Liver (tissue), 9 donors: ENCODE measurements around the gene SLC16A11. TPM values are rescaled to one million over a fixed set of nuclear protein-coding genes. Genes with fewer than 3 reads are reported as not detected.

Experiments used
- DNase-seq: peaks from one replicate; pipeline ENCODE4 v3.0.0-alpha.2; 2017; ENCODE audit warnings: low spot score
- H3K27ac ChIP-seq, 2 donors: one replicate each; pipeline ENCODE4 v1.7.0; 2013; ENCODE audit warnings: inconsistent platforms in 2 of 2, low read length in 2 of 2, control low read depth in 1 of 2, low read depth in 1 of 2, mild to moderate bottlenecking in 1 of 2
- H3K27me3 ChIP-seq, 4 donors: one replicate each; pipeline versions ENCODE4 v1.6.1 to v1.7.0; 2013; ENCODE audit warnings: low read length in 3 of 4, inconsistent platforms in 1 of 4, mild to moderate bottlenecking in 1 of 4, moderate library complexity in 1 of 4; ENCODE audit not compliant: control insufficient read depth in 4 of 4, insufficient read depth in 4 of 4
- H3K36me3 ChIP-seq, 4 donors: one replicate each; pipeline versions ENCODE4 v1.6.1 to v1.7.0; 2013; ENCODE audit warnings: low read length in 3 of 4, mild to moderate bottlenecking in 3 of 4, low read depth in 1 of 4, moderate library complexity in 1 of 4; ENCODE audit not compliant: control insufficient read depth in 4 of 4, insufficient read depth in 3 of 4
- H3K4me1 ChIP-seq, 4 donors: one replicate each; pipeline versions ENCODE4 v1.6.1 to v1.7.0; 2013; ENCODE audit warnings: low read length in 3 of 4, mild to moderate bottlenecking in 3 of 4, moderate library complexity in 1 of 4; ENCODE audit not compliant: control insufficient read depth in 4 of 4, insufficient read depth in 4 of 4
- H3K4me3 ChIP-seq, 3 donors: one replicate each; pipeline versions ENCODE4 v1.6.1 to v1.7.0; 2013; ENCODE audit warnings: low read length in 3 of 3, control low read depth in 1 of 3, low read depth in 1 of 3, mild to moderate bottlenecking in 1 of 3
- H3K9ac ChIP-seq, 2 donors: one replicate each; pipeline ENCODE4 v1.7.0; 2013; ENCODE audit warnings: low read length in 2 of 2, mild to moderate bottlenecking in 2 of 2, moderate library complexity in 2 of 2, control low read depth in 1 of 2, low read depth in 1 of 2
- H3K9me3 ChIP-seq, 4 donors: one replicate each; pipeline versions ENCODE4 v1.6.1 to v1.7.0; 2013; ENCODE audit warnings: low read length in 3 of 4; ENCODE audit not compliant: control insufficient read depth in 4 of 4
- EGR1 ChIP-seq, 2 donors: IDR thresholded peaks; 2 replicates each; pipeline ENCODE4 v1.6.1; 2016 to 2018; ENCODE audit warnings: antibody characterized with exemption in 2 of 2, low read depth in 2 of 2
- FOXA1 ChIP-seq: IDR thresholded peaks from 2 replicates; pipeline ENCODE4 v1.6.1; 2016; ENCODE audit warnings: antibody characterized with exemption
- FOXA2 ChIP-seq: IDR thresholded peaks from 2 replicates; pipeline ENCODE4 v1.6.1; 2016; ENCODE audit warnings: antibody characterized with exemption
- GABPA ChIP-seq, 2 donors: IDR thresholded peaks in 1 of 2; conservative IDR thresholded peaks in 1 of 2; 2 replicates each; pipeline ENCODE4 v1.6.1; 2016; ENCODE audit warnings: antibody characterized with exemption in 2 of 2, mild to moderate bottlenecking in 1 of 2, moderate library complexity in 1 of 2
- NR2F2 ChIP-seq: IDR thresholded peaks from 2 replicates; pipeline ENCODE4 v1.6.1; 2016; ENCODE audit warnings: antibody characterized with exemption
- RAD21 ChIP-seq, 2 donors: IDR thresholded peaks; 2 replicates each; pipeline ENCODE4 v1.6.1; 2016; ENCODE audit warnings: antibody characterized with exemption in 2 of 2, mild to moderate bottlenecking in 2 of 2
- RXRA ChIP-seq, 2 donors: IDR thresholded peaks; 2 replicates each; pipeline ENCODE4 v1.6.1; 2017 to 2018; ENCODE audit warnings: antibody characterized with exemption in 2 of 2, mild to moderate bottlenecking in 1 of 2
- SP1 ChIP-seq: IDR thresholded peaks from 2 replicates; pipeline ENCODE4 v1.6.1; 2018; ENCODE audit warnings: antibody characterized with exemption, mild to moderate bottlenecking
- TAF1 ChIP-seq: conservative IDR thresholded peaks from 2 replicates; pipeline ENCODE4 v1.6.1; 2016; ENCODE audit warnings: antibody characterized with exemption, mild to moderate bottlenecking
- YY1 ChIP-seq: IDR thresholded peaks from 2 replicates; pipeline ENCODE4 v1.6.1; 2016; ENCODE audit warnings: antibody characterized with exemption, mild to moderate bottlenecking
- WGBS: extraction: QIAGEN DNeasy Blood & Tissue Kit; methylation state at CpG from one replicate; pipeline ENCODE4 v1.1.7; 2013; 5-methylcytosine and 5-hydroxymethylcytosine counted together
- polyA plus RNA-seq, 2 donors: library from polyadenylated mRNA; stranded (reverse) in 1 of 2; unstranded in 1 of 2; fragments of 200-250 nt in 1 of 2; fragments of >200 nt in 1 of 2; fragmentation: Nextera tagmentation in 1 of 2; extraction: Ambion mirVana in 1 of 2; gene quantifications; one replicate each; pipeline versions ENCODE4 v1.2.1 to v1.2.3, GENCODE V29; 2013 to 2015
- total RNA-seq, 2 donors: library from RNA; depleted of rRNA; stranded (reverse); fragments of >200 nt; gene quantifications; one replicate each; pipeline ENCODE4 v1.2.3, GENCODE V29; 2014
- TF ChIP-seq, protein P1 (sequence below): fragments of 150-350 bp; IDR thresholded peaks from 2 replicates; pipeline ENCODE4 v1.5.1; 2017; ENCODE audit warnings: improper control_type of control experiment, low read depth, low read length; ENCODE audit not compliant: missing input control
- TF ChIP-seq, protein P2 (sequence below): IDR thresholded peaks from 2 replicates; pipeline ENCODE4 v1.6.1; 2016; ENCODE audit warnings: antibody characterized with exemption, mild to moderate bottlenecking
- TF ChIP-seq, protein P3 (sequence below): IDR thresholded peaks from 2 replicates; pipeline ENCODE4 v1.6.1; 2016; ENCODE audit warnings: antibody characterized with exemption
- TF ChIP-seq, protein P4 (sequence below): IDR thresholded peaks from 2 replicates; pipeline ENCODE4 v1.6.1; 2016; ENCODE audit warnings: antibody characterized with exemption
- TF ChIP-seq, protein P5 (sequence below): IDR thresholded peaks from 2 replicates; pipeline ENCODE4 v1.6.1; 2016; ENCODE audit warnings: antibody characterized with exemption
- donor health status: healthy.
- donor health status: healthy.
- donor health status: healthy.
- donor health status: healthy.
- donor health status: healthy.

The SLC16A11 gene
- total and polyA plus RNA-seq, 4 donors = 1.7 to 8.2 (median 3.1) TPM

DNA sequence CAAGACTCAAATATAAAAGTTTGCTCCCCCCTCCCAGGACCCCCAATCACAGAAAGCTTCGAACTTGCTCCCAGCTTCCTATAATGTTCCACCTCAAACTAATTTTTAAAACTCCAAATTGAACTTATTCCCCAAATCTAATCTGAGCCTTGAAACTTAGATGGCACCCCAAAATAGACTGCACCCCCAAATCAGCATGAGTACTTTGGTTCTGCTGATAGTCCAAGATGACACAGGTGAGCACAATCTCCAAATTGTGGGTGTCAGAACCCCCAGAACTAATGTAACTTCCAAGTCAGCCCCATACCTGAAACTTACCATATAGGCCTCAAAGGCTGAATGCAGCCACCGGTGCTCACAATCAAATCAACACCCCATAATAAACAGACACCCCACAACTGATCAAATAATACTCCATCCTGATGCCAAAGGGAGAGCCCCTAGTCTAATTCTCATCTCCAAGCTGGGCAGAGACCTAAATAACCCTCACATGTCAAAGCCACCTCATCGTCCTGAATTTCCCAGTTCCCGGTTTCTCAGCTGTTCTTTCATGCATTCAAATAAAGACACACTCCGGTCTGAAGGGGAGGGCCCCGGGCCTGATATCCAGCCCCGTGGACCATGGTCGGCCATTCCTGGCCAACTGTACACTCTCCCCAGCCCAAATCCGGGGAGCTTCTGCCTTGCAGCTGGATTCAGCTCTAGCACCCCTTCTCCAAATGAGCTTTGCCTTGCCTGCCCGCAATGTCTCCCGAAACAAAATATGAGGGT, 22.8 kb downstream of the SLC16A11 start:
- H3K27ac ChIP-seq = peak overlapping the region; percentile 64 to 69
- TF ChIP-seq, protein P1, sequence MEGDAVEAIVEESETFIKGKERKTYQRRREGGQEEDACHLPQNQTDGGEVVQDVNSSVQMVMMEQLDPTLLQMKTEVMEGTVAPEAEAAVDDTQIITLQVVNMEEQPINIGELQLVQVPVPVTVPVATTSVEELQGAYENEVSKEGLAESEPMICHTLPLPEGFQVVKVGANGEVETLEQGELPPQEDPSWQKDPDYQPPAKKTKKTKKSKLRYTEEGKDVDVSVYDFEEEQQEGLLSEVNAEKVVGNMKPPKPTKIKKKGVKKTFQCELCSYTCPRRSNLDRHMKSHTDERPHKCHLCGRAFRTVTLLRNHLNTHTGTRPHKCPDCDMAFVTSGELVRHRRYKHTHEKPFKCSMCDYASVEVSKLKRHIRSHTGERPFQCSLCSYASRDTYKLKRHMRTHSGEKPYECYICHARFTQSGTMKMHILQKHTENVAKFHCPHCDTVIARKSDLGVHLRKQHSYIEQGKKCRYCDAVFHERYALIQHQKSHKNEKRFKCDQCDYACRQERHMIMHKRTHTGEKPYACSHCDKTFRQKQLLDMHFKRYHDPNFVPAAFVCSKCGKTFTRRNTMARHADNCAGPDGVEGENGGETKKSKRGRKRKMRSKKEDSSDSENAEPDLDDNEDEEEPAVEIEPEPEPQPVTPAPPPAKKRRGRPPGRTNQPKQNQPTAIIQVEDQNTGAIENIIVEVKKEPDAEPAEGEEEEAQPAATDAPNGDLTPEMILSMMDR = no peak
- TF ChIP-seq FOXA1 (no peak), GABPA (IDR thresholded peaks at IDR 0.05 in 1 of 2, conservative IDR thresholded peaks at IDR 0.05 in 1 of 2) (no peak), EGR1 (IDR thresholded peaks at IDR 0.05; ENCODE audit: low read depth in 2 of 2) (no peak), RXRA (IDR thresholded peaks at IDR 0.05) (no peak), NR2F2 (no peak), FOXA2 (no peak), RAD21 (IDR thresholded peaks at IDR 0.05) (no peak), SP1 (no peak), YY1 (no peak), TAF1 (no peak)
- TF ChIP-seq, protein P2, sequence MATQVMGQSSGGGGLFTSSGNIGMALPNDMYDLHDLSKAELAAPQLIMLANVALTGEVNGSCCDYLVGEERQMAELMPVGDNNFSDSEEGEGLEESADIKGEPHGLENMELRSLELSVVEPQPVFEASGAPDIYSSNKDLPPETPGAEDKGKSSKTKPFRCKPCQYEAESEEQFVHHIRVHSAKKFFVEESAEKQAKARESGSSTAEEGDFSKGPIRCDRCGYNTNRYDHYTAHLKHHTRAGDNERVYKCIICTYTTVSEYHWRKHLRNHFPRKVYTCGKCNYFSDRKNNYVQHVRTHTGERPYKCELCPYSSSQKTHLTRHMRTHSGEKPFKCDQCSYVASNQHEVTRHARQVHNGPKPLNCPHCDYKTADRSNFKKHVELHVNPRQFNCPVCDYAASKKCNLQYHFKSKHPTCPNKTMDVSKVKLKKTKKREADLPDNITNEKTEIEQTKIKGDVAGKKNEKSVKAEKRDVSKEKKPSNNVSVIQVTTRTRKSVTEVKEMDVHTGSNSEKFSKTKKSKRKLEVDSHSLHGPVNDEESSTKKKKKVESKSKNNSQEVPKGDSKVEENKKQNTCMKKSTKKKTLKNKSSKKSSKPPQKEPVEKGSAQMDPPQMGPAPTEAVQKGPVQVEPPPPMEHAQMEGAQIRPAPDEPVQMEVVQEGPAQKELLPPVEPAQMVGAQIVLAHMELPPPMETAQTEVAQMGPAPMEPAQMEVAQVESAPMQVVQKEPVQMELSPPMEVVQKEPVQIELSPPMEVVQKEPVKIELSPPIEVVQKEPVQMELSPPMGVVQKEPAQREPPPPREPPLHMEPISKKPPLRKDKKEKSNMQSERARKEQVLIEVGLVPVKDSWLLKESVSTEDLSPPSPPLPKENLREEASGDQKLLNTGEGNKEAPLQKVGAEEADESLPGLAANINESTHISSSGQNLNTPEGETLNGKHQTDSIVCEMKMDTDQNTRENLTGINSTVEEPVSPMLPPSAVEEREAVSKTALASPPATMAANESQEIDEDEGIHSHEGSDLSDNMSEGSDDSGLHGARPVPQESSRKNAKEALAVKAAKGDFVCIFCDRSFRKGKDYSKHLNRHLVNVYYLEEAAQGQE = no peak
- TF ChIP-seq, protein P3, sequence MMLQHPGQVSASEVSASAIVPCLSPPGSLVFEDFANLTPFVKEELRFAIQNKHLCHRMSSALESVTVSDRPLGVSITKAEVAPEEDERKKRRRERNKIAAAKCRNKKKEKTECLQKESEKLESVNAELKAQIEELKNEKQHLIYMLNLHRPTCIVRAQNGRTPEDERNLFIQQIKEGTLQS = no peak
- TF ChIP-seq, protein P4, sequence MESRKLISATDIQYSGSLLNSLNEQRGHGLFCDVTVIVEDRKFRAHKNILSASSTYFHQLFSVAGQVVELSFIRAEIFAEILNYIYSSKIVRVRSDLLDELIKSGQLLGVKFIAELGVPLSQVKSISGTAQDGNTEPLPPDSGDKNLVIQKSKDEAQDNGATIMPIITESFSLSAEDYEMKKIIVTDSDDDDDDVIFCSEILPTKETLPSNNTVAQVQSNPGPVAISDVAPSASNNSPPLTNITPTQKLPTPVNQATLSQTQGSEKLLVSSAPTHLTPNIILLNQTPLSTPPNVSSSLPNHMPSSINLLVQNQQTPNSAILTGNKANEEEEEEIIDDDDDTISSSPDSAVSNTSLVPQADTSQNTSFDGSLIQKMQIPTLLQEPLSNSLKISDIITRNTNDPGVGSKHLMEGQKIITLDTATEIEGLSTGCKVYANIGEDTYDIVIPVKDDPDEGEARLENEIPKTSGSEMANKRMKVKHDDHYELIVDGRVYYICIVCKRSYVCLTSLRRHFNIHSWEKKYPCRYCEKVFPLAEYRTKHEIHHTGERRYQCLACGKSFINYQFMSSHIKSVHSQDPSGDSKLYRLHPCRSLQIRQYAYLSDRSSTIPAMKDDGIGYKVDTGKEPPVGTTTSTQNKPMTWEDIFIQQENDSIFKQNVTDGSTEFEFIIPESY = no peak
- TF ChIP-seq, protein P5, sequence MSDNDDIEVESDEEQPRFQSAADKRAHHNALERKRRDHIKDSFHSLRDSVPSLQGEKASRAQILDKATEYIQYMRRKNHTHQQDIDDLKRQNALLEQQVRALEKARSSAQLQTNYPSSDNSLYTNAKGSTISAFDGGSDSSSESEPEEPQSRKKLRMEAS = no peak
- no peak overlapping the region for H3K4me3 ChIP-seq
- H3K4me1 ChIP-seq = peaks cover 6 to 30% (median 19%) of the 10 kb centered on the region in 4 donors
- H3K27me3 ChIP-seq = no peaks in the 10 kb centered on the region
- no peaks in the 10 kb centered on the region for H3K36me3 ChIP-seq
- DNase-seq = peak; percentile 29
- WGBS = 67% methylated on average over 11 of the region's 11 CpGs
- H3K9ac ChIP-seq = peak overlapping the region in 1 of 2 donors; percentile 19
- H3K9me3 ChIP-seq = no peaks in the 10 kb centered on the region
